PFSK-1 (cell line): ENCODE results near the gene TMEM229B.

Source experiments
- POLR2AphosphoS5 ChIP-seq: IDR thresholded peaks from 2 replicates; pipeline ENCODE4 v1.6.1; 2012; ENCODE audit warnings: low read depth, mild to moderate bottlenecking, control low read depth, low read length, moderate library complexity
- SIN3A ChIP-seq: IDR thresholded peaks from 2 replicates; pipeline ENCODE4 v1.6.1; 2012; ENCODE audit warnings: mild to moderate bottlenecking, low read length, moderate library complexity, borderline replicate concordance; ENCODE audit not compliant: insufficient read depth
- TAF1 ChIP-seq: IDR thresholded peaks from 2 replicates; pipeline ENCODE4 v1.6.1; 2012; ENCODE audit warnings: low read length, control low read depth, borderline replicate concordance; ENCODE audit not compliant: insufficient read depth
- TF ChIP-seq, protein P1 (sequence below), 2 experiments: IDR thresholded peaks; 2 replicates each; pipeline versions ENCODE4 v1.6.1 to v1.8.0; 2011 to 2012; ENCODE audit warnings: low read depth in 2 of 2, low read length in 2 of 2, control low read depth in 1 of 2, inconsistent platforms in 1 of 2, mild to moderate bottlenecking in 1 of 2, moderate library complexity in 1 of 2; ENCODE audit not compliant: insufficient read depth in 1 of 2

DNA sequence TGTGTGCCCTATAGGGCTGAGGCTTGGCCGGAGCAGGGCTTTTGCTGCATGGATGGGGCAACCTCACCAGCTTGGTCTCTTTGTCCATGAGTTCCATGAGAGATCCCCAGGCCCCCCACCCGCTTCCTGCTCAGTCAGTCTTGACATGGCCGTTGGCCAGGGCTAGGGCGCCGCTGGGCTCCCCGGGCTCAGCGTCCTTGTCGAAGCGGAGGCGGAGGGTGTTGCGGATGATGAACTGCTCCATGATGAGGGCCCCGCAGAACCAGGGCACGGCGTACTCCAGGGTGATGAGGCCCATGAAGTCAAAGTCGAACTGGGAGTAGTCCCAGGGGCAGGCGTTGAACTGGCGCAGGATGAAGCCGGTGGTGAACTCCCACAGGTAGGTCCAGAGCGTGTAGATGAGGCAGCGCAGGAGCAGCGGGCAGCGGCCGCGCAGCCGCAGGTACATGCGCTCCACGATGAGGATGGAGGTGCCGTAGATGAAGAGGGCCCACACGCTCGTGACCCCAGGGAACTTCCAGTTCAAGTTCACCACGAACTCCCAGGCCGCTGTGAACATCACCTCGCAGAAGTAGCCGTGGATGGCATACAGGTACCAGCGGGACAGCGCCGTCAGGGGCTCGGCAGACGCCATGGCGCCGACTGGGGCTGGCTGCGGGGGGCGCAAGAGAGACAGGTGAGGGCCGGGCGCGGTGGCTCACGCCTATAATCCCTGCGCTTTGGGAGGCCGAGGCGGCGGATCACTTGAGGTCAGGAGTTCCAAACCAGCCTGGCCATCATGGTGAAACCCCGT lies 15.0 kb downstream of the TMEM229B start:
- TF ChIP-seq POLR2AphosphoS5 = no peak
- no peak for TF ChIP-seq SIN3A
- TF ChIP-seq TAF1 = no peak
- TF ChIP-seq, protein P1, sequence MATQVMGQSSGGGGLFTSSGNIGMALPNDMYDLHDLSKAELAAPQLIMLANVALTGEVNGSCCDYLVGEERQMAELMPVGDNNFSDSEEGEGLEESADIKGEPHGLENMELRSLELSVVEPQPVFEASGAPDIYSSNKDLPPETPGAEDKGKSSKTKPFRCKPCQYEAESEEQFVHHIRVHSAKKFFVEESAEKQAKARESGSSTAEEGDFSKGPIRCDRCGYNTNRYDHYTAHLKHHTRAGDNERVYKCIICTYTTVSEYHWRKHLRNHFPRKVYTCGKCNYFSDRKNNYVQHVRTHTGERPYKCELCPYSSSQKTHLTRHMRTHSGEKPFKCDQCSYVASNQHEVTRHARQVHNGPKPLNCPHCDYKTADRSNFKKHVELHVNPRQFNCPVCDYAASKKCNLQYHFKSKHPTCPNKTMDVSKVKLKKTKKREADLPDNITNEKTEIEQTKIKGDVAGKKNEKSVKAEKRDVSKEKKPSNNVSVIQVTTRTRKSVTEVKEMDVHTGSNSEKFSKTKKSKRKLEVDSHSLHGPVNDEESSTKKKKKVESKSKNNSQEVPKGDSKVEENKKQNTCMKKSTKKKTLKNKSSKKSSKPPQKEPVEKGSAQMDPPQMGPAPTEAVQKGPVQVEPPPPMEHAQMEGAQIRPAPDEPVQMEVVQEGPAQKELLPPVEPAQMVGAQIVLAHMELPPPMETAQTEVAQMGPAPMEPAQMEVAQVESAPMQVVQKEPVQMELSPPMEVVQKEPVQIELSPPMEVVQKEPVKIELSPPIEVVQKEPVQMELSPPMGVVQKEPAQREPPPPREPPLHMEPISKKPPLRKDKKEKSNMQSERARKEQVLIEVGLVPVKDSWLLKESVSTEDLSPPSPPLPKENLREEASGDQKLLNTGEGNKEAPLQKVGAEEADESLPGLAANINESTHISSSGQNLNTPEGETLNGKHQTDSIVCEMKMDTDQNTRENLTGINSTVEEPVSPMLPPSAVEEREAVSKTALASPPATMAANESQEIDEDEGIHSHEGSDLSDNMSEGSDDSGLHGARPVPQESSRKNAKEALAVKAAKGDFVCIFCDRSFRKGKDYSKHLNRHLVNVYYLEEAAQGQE (IDR thresholded peaks at IDR 0.05; ENCODE audit: insufficient read depth in 1 of 2, low read depth in 2 of 2, low read length in 2 of 2) = no peak
